ENCODE results near the gene GPR61.

GPR61 gene

DNA sequence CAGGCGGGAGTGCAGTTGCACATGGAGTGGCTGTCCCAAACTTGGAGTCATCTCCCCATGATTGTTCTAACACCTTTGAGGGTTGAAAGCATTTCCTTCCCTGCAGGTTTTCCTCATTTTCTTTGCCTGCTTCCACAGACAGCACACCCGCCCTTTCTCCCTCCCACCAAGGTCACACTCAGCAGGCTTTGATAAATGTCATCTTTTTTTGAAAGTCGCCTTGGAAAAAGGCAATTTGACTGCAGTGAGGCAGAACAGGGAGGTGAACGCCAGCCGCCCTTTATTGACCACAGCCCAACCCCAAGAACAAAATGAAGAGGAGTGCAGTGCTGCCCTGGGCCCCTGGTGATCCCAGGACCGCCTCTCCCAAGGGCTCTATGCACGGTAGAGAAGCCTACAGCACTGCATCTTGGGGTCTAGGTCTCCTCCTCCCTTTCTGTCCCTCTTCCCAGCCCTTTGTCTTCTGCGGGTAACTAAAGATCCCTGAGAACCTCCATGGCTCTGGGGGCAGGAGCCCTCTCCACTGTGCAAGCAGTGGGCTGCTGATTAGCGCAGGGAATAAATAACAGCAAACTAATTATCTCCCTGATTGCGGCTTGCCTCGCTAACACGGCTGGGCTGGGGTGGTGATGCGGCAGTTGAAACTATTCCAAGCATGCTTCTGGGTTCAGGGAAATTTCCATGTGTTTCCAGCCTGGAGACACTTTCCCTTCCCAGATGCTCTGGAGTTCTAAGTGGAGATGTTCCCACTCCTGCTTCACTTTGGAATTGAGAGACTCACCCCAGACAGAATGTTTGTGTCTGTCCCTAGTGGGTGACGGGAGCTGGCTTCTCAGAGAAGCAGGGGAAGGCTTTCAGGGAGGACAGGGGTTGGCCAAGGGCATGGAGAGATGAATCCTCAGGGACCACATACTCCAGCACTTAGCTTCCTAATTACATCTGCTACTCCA is 18.4 kb upstream of the GPR61 start:
- Histone ChIP-seq H4K20me1 (ENCODE audit: insufficient read depth, low read length) (no peaks in the 10 kb centered on the region), H2AFZ (ENCODE audit: low read length) (no peak overlapping the region), H3K27me3 (ENCODE audit: insufficient read depth, low read length) (no peaks in the 10 kb centered on the region; the same call in 1 of the 2 replicates), H3K79me2 (ENCODE audit: insufficient read depth, low read length) (no peaks in the 10 kb centered on the region), H3K4me3 (ENCODE audit: low read depth, low read length, poor library complexity, severe bottlenecking) (no peak overlapping the region), H3K9me3 (ENCODE audit: low read length) (no peaks in the 10 kb centered on the region), H3K4me1 (ENCODE audit: insufficient read depth, low read length, severe bottlenecking) (no peaks in the 10 kb centered on the region), H3K27ac (ENCODE audit: low read depth, low read length, poor library complexity, severe bottlenecking) (no peak overlapping the region), H3K9ac (ENCODE audit: low read length) (no peak overlapping the region), H3F3A (ENCODE audit: insufficient read depth, low read length) (no peaks in the 10 kb centered on the region), H3K36me3 (ENCODE audit: insufficient read depth, low read length) (no peaks in the 10 kb centered on the region), H3K4me2 (ENCODE audit: low read length) (no peak overlapping the region), H3K9me2 (ENCODE audit: low read depth, low read length) (no peaks in the 10 kb centered on the region)
- TF ChIP-seq EZH2 (IDR thresholded peaks at IDR 0.05; ENCODE audit: borderline replicate concordance, low read length) (no peak), CTCF (IDR thresholded peaks at IDR 0.05; ENCODE audit: low read length) (no peak)

GRCh38 chr1:109522026-109522425 is 17.6 kb upstream of the GPR61 start:
- Histone ChIP-seq H3K9ac (ENCODE audit: low read length) (no peak overlapping the region), H3K27ac (ENCODE audit: low read depth, low read length, poor library complexity, severe bottlenecking) (no peak overlapping the region), H3K4me1 (ENCODE audit: insufficient read depth, low read length, severe bottlenecking) (no peaks in the 10 kb centered on the region), H3K27me3 (ENCODE audit: insufficient read depth, low read length) (no peaks in the 10 kb centered on the region; the same call in 1 of the 2 replicates), H4K20me1 (ENCODE audit: insufficient read depth, low read length) (no peaks in the 10 kb centered on the region), H3F3A (ENCODE audit: insufficient read depth, low read length) (no peaks in the 10 kb centered on the region), H3K79me2 (ENCODE audit: insufficient read depth, low read length) (no peaks in the 10 kb centered on the region), H3K9me3 (ENCODE audit: low read length) (no peaks in the 10 kb centered on the region), H2AFZ (ENCODE audit: low read length) (no peak overlapping the region), H3K4me3 (ENCODE audit: low read depth, low read length, poor library complexity, severe bottlenecking) (no peak overlapping the region), H3K4me2 (ENCODE audit: low read length) (no peak overlapping the region), H3K36me3 (ENCODE audit: insufficient read depth, low read length) (no peaks in the 10 kb centered on the region), H3K9me2 (ENCODE audit: low read depth, low read length) (no peaks in the 10 kb centered on the region)
- TF ChIP-seq EZH2 (IDR thresholded peaks at IDR 0.05; ENCODE audit: borderline replicate concordance, low read length) (no peak), CTCF (IDR thresholded peaks at IDR 0.05; ENCODE audit: low read length) (no peak)

DNA sequence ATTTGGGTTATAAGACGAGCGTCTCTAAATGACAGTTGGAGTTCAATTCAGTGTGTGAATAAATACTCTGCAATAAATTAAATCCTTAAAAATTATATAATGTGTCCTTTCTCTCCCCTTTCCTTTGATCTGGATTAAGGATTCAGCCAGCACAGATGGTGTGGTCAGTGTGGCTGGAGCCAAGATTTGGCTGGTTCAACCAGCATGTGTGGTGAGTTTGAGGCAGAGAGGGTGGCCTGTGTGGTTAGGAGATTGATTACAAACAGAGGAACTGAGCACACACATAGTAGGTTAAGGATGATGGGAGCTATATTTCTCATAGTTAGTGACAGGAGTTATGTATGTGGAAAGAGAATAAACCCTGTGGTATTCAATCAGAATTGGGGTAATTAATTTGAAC is 16.0 kb upstream of the GPR61 start:
- no peaks in the 10 kb centered on the region for H4K20me1 ChIP-seq (ENCODE audit: insufficient read depth, low read length)
- H3K27ac ChIP-seq (ENCODE audit: low read depth, low read length, poor library complexity, severe bottlenecking) = no peak overlapping the region
- H3K27me3 ChIP-seq (ENCODE audit: insufficient read depth, low read length) = peaks cover 5% of the 10 kb centered on the region; the same call in 1 of the 2 replicates
- no peaks in the 10 kb centered on the region for H3F3A ChIP-seq (ENCODE audit: insufficient read depth, low read length)
- no peak overlapping the region for H3K4me3 ChIP-seq (ENCODE audit: low read depth, low read length, poor library complexity, severe bottlenecking)
- H3K4me2 ChIP-seq (ENCODE audit: low read length) = no peak overlapping the region
- H3K4me1 ChIP-seq (ENCODE audit: insufficient read depth, low read length, severe bottlenecking) = no peaks in the 10 kb centered on the region
- H2AFZ ChIP-seq (ENCODE audit: low read length) = no peak overlapping the region
- no peaks in the 10 kb centered on the region for H3K9me2 ChIP-seq (ENCODE audit: low read depth, low read length)
- TF ChIP-seq CTCF (IDR thresholded peaks at IDR 0.05; ENCODE audit: low read length) (no peak), EZH2 (IDR thresholded peaks at IDR 0.05; ENCODE audit: borderline replicate concordance, low read length) (no peak)
- H3K36me3 ChIP-seq (ENCODE audit: insufficient read depth, low read length) = no peaks in the 10 kb centered on the region
- no peak overlapping the region for H3K9ac ChIP-seq (ENCODE audit: low read length)
- H3K79me2 ChIP-seq (ENCODE audit: insufficient read depth, low read length) = no peaks in the 10 kb centered on the region
- no peaks in the 10 kb centered on the region for H3K9me3 ChIP-seq (ENCODE audit: low read length)
